HG03095 (cell line): ENCODE measurements around the gene KRTAP5-10.
A peak's percentile ranks its signal among the peaks of the same experiment; 100 is the strongest.
"Not testable (repeated sequence)": the region's sequence is repeated elsewhere in the genome, so short reads cannot be mapped to it uniquely, and the experiment has no call there.

Experiments used
- ATAC-seq: cut with Tn5 transposase; IDR thresholded peaks from one replicate; pipeline ENCODE4 v1.9.1; 2021; ENCODE audit warnings: moderate library complexity; ENCODE audit not compliant: unreplicated experiment

KRTAP5-10 gene

GRCh38 chr11:71565263-71565662 is at the start of gene KRTAP5-10:
Gene KRTAP5-10, plus strand, starts transcription at chr11:71565563. Its CDS starts 25 bp downstream, at chr11:71565588.
- ATAC-seq, result no peak

- no peak for ATAC-seq
Measured at GRCh38 chr11:71518506-71519471, 46.6 kb upstream of the KRTAP5-10 start.

- ATAC-seq, result no peak
Measured at GRCh38 chr11:71519546-71519945, 45.8 kb upstream of the KRTAP5-10 start.

GRCh38 chr11:71525188-71525937 is 40.0 kb upstream of the KRTAP5-10 start:
- ATAC-seq, result no peak

GRCh38 chr11:71525938-71526495 is 39.3 kb upstream of the KRTAP5-10 start:
- no peak for ATAC-seq

GRCh38 chr11:71526796-71527575 is 38.4 kb upstream of the KRTAP5-10 start, which contains the start of gene KRTAP5-7:
Gene KRTAP5-7, plus strand, starts transcription at chr11:71527267. Its CDS starts 34 bp downstream, at chr11:71527301.
- not testable (repeated sequence) for ATAC-seq

GRCh38 chr11:71527576-71528210 is 37.7 kb upstream of the KRTAP5-10 start:
- ATAC-seq, result no peak

GRCh38 chr11:71530602-71531001 is 34.8 kb upstream of the KRTAP5-10 start:
- no peak for ATAC-seq

GRCh38 chr11:71532036-71532610 is 33.2 kb upstream of the KRTAP5-10 start:
- no peak for ATAC-seq

GRCh38 chr11:71534711-71535608 is 30.4 kb upstream of the KRTAP5-10 start:
- not testable (repeated sequence) for ATAC-seq

- no peak for ATAC-seq
Measured at GRCh38 chr11:71535825-71536224, 29.5 kb upstream of the KRTAP5-10 start.

GRCh38 chr11:71537537-71537936 is 27.8 kb upstream of the KRTAP5-10 start:
- no peak for ATAC-seq

- not testable (repeated sequence) for ATAC-seq
Measured at GRCh38 chr11:71537977-71538665, 27.2 kb upstream of the KRTAP5-10 start, which contains the start of gene KRTAP5-8. Gene KRTAP5-8, plus strand, starts transcription at chr11:71538025. Its CDS starts 31 bp downstream, at chr11:71538056.

- no peak for ATAC-seq
Measured at GRCh38 chr11:71538666-71538990, 26.7 kb upstream of the KRTAP5-10 start.

GRCh38 chr11:71539017-71539416 is 26.3 kb upstream of the KRTAP5-10 start:
- no peak for ATAC-seq

- not testable (repeated sequence) for ATAC-seq
Measured at GRCh38 chr11:71539971-71540370, 25.4 kb upstream of the KRTAP5-10 start.

GRCh38 chr11:71540521-71541304 is 24.6 kb upstream of the KRTAP5-10 start:
- peak; percentile 73 for ATAC-seq
